ENCODE data around the gene TRIM8. TPM values are rescaled to one million over a fixed set of nuclear protein-coding genes. Genes with fewer than 3 reads are reported as not detected.
A peak's percentile ranks its signal among the peaks of the same experiment; 100 is the strongest.
"Not testable (repeated sequence)": the region's sequence is repeated elsewhere in the genome, so short reads cannot be mapped to it uniquely, and the experiment has no call there.

The TRIM8 gene
- total RNA-seq, 2 experiments from 2014 or later = 46.8 to 50.3 TPM

DNA sequence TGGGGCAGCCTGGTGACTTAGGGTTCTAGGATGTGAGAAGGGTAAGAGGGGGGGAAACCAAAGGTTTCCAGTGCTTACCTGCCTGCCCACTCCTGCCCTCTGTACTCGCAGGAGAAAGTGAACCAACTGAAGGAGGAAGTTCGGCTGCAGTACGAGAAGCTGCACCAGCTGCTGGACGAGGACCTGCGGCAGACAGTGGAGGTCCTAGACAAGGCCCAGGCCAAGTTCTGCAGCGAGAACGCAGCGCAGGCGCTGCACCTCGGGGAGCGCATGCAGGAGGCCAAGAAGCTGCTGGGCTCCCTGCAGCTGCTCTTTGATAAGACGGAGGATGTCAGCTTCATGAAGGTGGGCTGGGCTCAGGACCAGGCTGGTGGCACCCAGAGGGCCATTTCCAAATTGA is 10.7 kb downstream of the TRIM8 start:
- ChIA-PET CTCF (interaction anchor here (4.0 kb wide), 1 partner anchor 15 kb away, joined by 13 read pairs; no protein-coding TSS in a partner anchor), POLR2A (interaction anchor here (2.4 kb wide), 1 partner anchor 9 kb away, joined by 11 read pairs; no protein-coding TSS in a partner anchor)
- H3K4me3 Mint-ChIP-seq = no peak overlapping the region
- DNase-seq = no peak
- no peaks in the 10 kb centered on the region for H3K9me3 Mint-ChIP-seq
- no peaks in the 10 kb centered on the region for H3K27me3 Mint-ChIP-seq
- intact Hi-C loops (cut with micrococcal nuclease) = no loop called here
- peaks cover 37% of the 10 kb centered on the region for H3K36me3 Mint-ChIP-seq
- peaks cover 57% of the 10 kb centered on the region for H3K4me1 Mint-ChIP-seq (ENCODE audit: low read depth)
- H3K27ac Mint-ChIP-seq = no peak overlapping the region

DNA sequence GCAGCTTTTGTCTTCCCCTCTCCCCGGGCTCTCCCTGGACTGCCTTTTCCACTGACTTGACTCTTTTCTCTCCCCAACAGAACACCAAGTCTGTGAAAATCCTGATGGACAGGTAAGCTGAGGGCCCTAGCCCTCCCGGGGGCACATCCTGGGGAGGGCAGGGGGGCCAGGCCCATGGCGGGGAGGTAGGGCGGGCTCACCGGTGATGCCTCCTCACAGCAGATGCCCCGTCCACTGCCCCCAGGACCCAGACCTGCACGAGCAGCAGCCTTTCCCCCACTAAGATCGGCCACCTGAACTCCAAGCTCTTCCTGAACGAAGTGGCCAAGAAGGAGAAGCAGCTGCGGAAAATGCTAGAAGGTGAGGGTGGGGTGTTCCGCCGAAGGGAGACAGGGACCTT is 11.7 kb downstream of the TRIM8 start:
- Mint-ChIP-seq H3K4me1 (ENCODE audit: low read depth) (peaks cover 57% of the 10 kb centered on the region), H3K9me3 (no peaks in the 10 kb centered on the region), H3K27me3 (no peaks in the 10 kb centered on the region), H3K36me3 (peaks cover 37% of the 10 kb centered on the region), H3K27ac (no peak overlapping the region), H3K4me3 (no peak overlapping the region)
- intact Hi-C loops (cut with micrococcal nuclease) = no loop called here
- ChIA-PET CTCF (interaction anchor here (1.2 to 4.0 kb wide), 2 partner anchors 11 to 14 kb away, joined by 4 to 13 read pairs; partner anchors contain the start of gene TRIM8), POLR2A (interaction anchor here (3.2 kb wide), 1 partner anchor 10 kb away, joined by 11 read pairs; no protein-coding TSS in a partner anchor)
- DNase-seq = no peak

DNA sequence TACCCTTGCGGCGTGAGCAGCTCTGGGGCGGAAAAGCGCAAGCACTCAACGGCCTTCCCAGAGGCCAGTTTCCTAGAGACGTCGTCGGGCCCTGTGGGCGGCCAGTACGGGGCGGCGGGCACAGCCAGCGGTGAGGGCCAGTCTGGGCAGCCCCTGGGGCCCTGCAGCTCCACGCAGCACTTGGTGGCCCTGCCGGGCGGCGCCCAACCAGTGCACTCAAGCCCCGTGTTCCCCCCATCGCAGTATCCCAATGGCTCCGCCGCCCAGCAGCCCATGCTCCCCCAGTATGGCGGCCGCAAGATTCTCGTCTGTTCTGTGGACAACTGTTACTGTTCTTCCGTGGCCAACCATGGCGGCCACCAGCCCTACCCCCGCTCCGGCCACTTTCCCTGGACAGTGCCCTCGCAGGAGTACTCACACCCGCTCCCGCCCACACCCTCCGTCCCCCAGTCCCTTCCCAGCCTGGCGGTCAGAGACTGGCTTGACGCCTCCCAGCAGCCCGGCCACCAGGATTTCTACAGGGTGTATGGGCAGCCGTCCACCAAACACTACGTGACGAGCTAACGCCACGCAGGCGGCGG is 12.6 kb downstream of the TRIM8 start:
- peaks cover 37% of the 10 kb centered on the region for H3K36me3 Mint-ChIP-seq
- ChIA-PET CTCF (interaction anchor here (1.2 to 4.0 kb wide), 2 partner anchors 12 to 13 kb away, joined by 4 to 13 read pairs; partner anchors contain the start of gene TRIM8), POLR2A (interaction anchor here (3.2 kb wide), 1 partner anchor 11 kb away, joined by 11 read pairs; no protein-coding TSS in a partner anchor)
- H3K9me3 Mint-ChIP-seq = no peaks in the 10 kb centered on the region
- intact Hi-C loops (cut with micrococcal nuclease) = no loop called here
- no peak for DNase-seq
- H3K4me1 Mint-ChIP-seq (ENCODE audit: low read depth) = peaks cover 57% of the 10 kb centered on the region
- no peaks in the 10 kb centered on the region for H3K27me3 Mint-ChIP-seq
- no peak overlapping the region for H3K27ac Mint-ChIP-seq
- no peak overlapping the region for H3K4me3 Mint-ChIP-seq

DNA sequence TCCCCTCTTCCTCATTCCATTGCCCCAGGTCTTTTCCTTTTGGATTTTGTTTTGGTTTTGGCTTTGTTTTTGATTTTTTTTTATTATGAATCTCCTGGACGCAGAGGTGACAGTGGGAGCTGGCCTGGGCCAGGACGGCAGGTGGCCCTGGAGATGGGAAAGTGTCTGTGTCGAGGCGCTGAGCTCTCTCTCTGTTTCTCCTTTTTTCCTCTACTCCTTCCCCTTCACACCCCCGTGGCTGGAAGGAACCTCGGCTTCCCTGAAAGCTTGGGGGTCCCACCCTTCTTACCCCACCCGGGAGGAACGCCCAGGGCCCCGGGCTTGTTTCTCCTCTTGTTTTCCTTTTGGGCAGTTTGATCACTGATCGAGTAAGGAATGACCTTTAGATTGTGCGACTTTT is 13.2 kb downstream of the TRIM8 start:
- no peak overlapping the region for H3K27ac Mint-ChIP-seq
- CTCF ChIA-PET = interaction anchor here (1.5 kb wide), 1 partner anchor 22 kb away, joined by 3 read pairs; no protein-coding TSS in a partner anchor

DNA sequence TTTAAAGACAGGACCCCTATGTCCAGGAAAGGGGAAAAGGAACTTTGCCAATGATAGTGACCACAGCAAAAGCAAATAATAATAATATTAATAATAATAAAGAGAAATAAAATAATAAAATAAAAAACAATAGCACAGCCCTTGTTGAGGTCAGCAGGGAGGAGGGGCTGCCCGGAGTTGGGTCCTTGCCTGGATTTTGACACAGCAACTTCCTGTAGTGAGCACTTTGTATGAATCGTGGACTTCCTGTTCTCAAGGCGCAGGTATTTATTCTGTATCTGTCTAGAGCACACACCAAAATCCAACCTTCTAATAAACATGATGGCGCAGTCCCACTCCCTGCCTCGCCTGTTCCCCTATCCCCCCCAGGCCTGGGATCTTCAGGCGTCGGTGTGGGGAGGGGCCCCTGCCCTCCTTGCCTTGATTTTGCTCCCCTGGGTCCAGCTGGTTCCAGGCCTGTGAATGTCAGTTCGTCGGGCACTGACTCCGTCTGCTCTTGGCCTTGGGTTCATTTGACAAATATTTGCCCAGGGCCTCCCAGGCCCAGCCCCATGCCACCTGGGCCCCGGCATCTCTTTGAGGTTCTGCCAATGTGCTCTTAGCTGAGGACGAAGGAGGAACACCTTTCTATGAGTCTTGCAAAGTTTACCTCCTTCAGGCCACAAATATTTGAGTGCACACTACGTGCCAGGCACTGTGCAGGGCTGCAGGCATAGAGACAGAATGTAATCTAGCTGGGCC is 13.9 kb downstream of the TRIM8 start:
- Mint-ChIP-seq H3K9me3 (no peaks in the 10 kb centered on the region), H3K4me1 (ENCODE audit: low read depth) (peaks cover 50% of the 10 kb centered on the region), H3K27me3 (no peaks in the 10 kb centered on the region), H3K27ac (peak overlapping the region; percentile 67), H3K4me3 (no peak overlapping the region), H3K36me3 (peaks cover 32% of the 10 kb centered on the region)
- no peak for DNase-seq
- intact Hi-C loops (cut with micrococcal nuclease) = no loop called here
- CTCF ChIA-PET = interaction anchor here (0.7 to 1.5 kb wide), 4 partner anchors 12 to 154 kb away, joined by 3 read pairs; partner anchors contain the start of gene SUFU
- POLR2A ChIA-PET = interaction anchor here (0.5 to 3.2 kb wide), 3 partner anchors 8 to 14 kb away, joined by 3 to 11 read pairs (median 3); partner anchors contain the start of gene TRIM8

More for the DNA sequence above, 13.2 kb downstream of the TRIM8 start:
- H3K4me1 Mint-ChIP-seq (ENCODE audit: low read depth) = peaks cover 55% of the 10 kb centered on the region
- no peak for DNase-seq
- no peak overlapping the region for H3K4me3 Mint-ChIP-seq
- POLR2A ChIA-PET = interaction anchor here (3.2 kb wide), 1 partner anchor 11 kb away, joined by 11 read pairs; no protein-coding TSS in a partner anchor
- H3K9me3 Mint-ChIP-seq = no peaks in the 10 kb centered on the region
- intact Hi-C loops (cut with micrococcal nuclease) = no loop called here
- peaks cover 34% of the 10 kb centered on the region for H3K36me3 Mint-ChIP-seq
- H3K27me3 Mint-ChIP-seq = no peaks in the 10 kb centered on the region

DNA sequence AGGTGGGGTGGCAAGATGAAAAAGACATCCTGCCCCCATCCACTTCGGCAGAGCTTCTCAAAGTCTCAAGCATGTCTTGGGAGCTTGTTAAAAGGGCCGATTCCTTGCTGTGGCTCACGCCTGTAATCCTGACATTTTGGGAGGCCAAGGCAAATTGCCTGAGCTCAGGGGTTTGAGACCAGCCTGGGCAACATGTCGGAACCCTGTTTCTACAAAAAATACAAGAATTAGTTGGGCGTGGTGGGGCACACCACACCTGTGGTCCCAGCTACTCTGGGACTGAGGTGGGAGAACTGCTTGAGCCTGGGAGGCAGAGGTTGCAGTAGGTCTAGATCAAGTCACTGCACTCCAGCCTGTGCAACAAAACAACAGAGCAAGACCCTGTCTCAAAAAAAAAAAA is 14.5 kb downstream of the TRIM8 start:
- DNase-seq = no peak
- Mint-ChIP-seq H3K27ac (peak overlapping the region; percentile 67), H3K4me3 (no peak overlapping the region), H3K36me3 (peaks cover 25% of the 10 kb centered on the region), H3K27me3 (no peaks in the 10 kb centered on the region), H3K9me3 (no peaks in the 10 kb centered on the region), H3K4me1 (ENCODE audit: low read depth) (peaks cover 46% of the 10 kb centered on the region)
- ChIA-PET POLR2A (interaction anchor here (0.5 to 3.2 kb wide), 3 partner anchors 8 to 14 kb away, joined by 3 to 11 read pairs (median 3); partner anchors contain the start of gene TRIM8), CTCF (interaction anchor here (0.6 to 1.5 kb wide), 5 partner anchors 12 to 155 kb away, joined by 3 read pairs; partner anchors contain the start of gene SUFU)
- intact Hi-C loops (cut with micrococcal nuclease) = no loop called here

DNA sequence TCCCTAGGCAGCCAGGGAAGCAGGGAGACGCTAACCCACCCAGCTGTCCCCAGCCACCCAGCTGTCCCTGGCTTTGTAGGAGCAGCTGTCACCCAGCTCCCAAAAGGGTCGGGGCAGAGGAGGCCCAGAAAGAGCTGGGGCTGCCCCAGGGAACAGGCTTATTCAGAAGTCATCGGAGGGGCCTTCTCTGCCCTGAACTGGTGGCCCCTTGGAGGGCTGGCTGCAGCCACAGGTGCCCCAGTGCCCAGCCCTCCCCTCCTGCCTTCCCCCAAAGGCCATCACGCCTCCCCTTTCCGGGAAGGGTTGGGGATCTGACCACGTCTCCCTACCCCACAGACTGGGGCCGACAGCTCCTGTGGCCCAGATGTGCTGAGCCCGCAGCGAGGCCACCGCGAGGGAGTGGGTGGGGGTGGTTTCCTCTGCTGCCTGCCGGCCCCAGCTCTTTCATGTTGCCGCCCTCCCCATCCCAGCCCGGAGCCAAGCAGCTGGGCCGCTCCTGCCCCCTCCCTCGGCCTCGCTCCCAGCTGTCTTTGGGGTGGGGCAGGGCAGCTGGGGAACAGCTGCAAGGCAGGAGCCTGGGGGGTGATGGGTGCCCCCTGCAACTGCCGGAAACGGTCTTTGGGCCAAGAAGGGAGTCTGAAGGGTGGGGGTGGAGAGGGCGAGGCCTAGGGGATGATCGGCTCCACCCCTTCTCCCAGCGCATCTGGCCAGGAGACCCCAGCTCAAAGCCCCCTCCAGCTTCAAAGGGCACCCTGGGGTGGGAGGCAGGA is 16.8 kb downstream of the TRIM8 start:
- ChIA-PET CTCF (interaction anchor here (0.7 to 2.5 kb wide), 15 partner anchors 9 to 651 kb away, joined by 3 to 11 read pairs (median 3); partner anchors contain the start of genes SUFU and TRIM8), POLR2A (interaction anchor here (0.5 to 3.1 kb wide), 10 partner anchors 8 to 331 kb away, joined by 3 to 44 read pairs (median 6); partner anchors contain the start of genes ARL3, SFXN2 and TRIM8)
- intact Hi-C loops (cut with micrococcal nuclease) = loop anchor here (1.0 to 5.0 kb wide), 3 partner anchors 13 to 51 kb away; partner anchors contain the start of genes ARL3 and SFXN2
- H3K9me3 Mint-ChIP-seq = no peaks in the 10 kb centered on the region
- no peaks in the 10 kb centered on the region for H3K27me3 Mint-ChIP-seq
- peaks cover 16% of the 10 kb centered on the region for H3K36me3 Mint-ChIP-seq
- peaks cover 44% of the 10 kb centered on the region for H3K4me1 Mint-ChIP-seq (ENCODE audit: low read depth)
- DNase-seq = peak; percentile 88
- peak overlapping the region; percentile 62 for H3K4me3 Mint-ChIP-seq
- peak overlapping the region; percentile 87 for H3K27ac Mint-ChIP-seq

DNA sequence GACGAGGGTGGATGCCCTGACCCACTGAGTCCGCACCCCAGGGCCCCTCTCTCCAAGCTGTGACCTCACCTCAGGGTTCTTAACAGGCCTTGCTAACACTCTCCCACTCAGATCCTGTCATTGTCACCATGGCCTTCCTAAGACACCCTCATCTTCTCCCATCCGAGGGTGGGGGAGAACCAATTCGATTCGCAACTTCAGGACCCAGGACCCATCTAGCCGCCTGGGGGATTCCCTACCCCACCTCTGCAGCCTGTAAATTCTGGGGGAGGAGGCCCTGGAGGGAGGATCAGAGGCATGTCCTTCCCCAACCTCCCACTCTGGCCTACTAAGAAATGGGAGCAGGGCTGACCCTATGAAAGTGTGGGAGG is 17.4 kb downstream of the TRIM8 start:
- no peak for DNase-seq
- peaks cover 12% of the 10 kb centered on the region for H3K36me3 Mint-ChIP-seq
- ChIA-PET POLR2A (interaction anchor here (0.5 to 3.1 kb wide), 9 partner anchors 9 to 330 kb away, joined by 3 to 44 read pairs (median 5); partner anchors contain the start of genes ARL3, SFXN2 and TRIM8), CTCF (interaction anchor here (0.8 to 2.5 kb wide), 11 partner anchors 8 to 652 kb away, joined by 3 to 11 read pairs (median 3); partner anchors contain the start of gene TRIM8)
- intact Hi-C loops (cut with micrococcal nuclease) = loop anchor here (1.0 to 5.0 kb wide), 3 partner anchors 13 to 51 kb away; partner anchors contain the start of genes ARL3 and SFXN2
- no peaks in the 10 kb centered on the region for H3K9me3 Mint-ChIP-seq
- H3K4me3 Mint-ChIP-seq = peak overlapping the region; percentile 62
- H3K4me1 Mint-ChIP-seq (ENCODE audit: low read depth) = peaks cover 44% of the 10 kb centered on the region
- H3K27me3 Mint-ChIP-seq = no peaks in the 10 kb centered on the region
- H3K27ac Mint-ChIP-seq = peak overlapping the region; percentile 87

DNA sequence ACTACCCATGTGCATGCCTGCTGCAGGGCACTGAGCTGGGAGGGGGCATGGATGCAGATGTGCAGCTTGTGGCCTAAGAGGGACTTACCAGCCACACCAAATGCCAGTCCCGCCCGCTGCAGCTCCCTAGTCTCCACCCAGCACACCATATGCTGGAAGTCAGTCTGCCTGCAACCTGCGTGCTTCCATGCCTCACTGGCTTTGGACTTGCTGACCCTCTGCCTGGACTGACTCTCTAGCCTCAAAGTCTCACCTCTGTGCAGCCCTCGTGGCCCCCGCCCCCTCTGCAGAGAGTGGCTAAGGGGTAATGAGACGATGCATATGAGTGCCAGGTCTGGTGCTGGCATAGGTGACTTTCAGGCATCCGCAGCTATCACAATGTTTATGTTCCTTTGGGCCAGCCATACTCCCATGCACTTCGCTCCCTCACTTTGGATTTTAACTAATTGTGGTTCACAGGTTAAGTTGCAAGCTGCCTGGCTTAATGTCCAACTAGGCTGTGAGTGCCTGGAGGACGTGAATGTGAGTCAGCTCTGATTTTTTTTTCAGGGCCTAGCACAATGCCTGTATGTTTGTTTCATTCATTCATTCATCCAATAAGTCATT is 21.7 kb downstream of the TRIM8 start:
- Mint-ChIP-seq H3K27me3 (no peaks in the 10 kb centered on the region), H3K9me3 (no peaks in the 10 kb centered on the region), H3K4me1 (ENCODE audit: low read depth) (peaks cover 25% of the 10 kb centered on the region), H3K27ac (no peak overlapping the region), H3K4me3 (no peak overlapping the region), H3K36me3 (no peaks in the 10 kb centered on the region)
- ChIA-PET POLR2A (interaction anchor here (0.7 to 1.8 kb wide), 2 partner anchors 8 to 9 kb away, joined by 3 to 4 read pairs; no protein-coding TSS in a partner anchor), CTCF (interaction anchor here (1.3 kb wide), 1 partner anchor 12 kb away, joined by 3 read pairs; no protein-coding TSS in a partner anchor)
- DNase-seq = no peak
- intact Hi-C loops (cut with micrococcal nuclease) = no loop called here

DNA sequence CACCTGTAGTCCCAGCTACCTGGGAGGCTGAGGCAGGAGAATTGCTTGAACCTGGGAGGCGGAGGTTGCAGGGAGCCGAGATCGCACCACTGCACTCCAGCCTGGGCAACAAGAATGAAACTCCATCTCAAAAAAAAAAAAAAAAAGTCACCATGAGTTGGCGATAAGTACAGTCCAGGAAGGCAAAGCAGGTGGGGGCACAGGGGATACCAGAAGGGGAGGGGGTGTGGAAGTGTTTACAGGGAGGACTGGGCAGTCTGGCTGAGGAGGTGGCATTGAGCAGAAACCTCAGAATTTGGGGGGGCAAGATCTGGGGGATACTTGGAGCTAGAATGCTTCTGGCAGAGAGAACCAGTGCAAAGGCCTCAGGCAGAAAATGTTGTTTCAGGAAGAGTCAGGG is 23.1 kb downstream of the TRIM8 start:
- H3K27ac Mint-ChIP-seq; H3K4me3 Mint-ChIP-seq; H3K9me3 Mint-ChIP-seq; H3K27me3 Mint-ChIP-seq; DNase-seq; intact Hi-C loops (cut with micrococcal nuclease); CTCF ChIA-PET; H3K36me3 Mint-ChIP-seq; POLR2A ChIA-PET: not testable (repeated sequence)
- peaks cover 13% of the 10 kb centered on the region for H3K4me1 Mint-ChIP-seq (ENCODE audit: low read depth)

All from activated CD4-positive, alpha-beta memory T cell treated with anti-CD3 and anti-CD28 coated beads for 36 hours (primary cell).